8988T (cell line): ENCODE measurements around the gene PDCD6IP.
"Not testable (repeated sequence)": the region's sequence is repeated elsewhere in the genome, so short reads cannot be mapped to it uniquely, and the experiment has no call there.

Source experiments
- DNase-seq: peaks from one replicate; pipeline ENCODE4 v3.0.0; 2011

PDCD6IP gene

DNA sequence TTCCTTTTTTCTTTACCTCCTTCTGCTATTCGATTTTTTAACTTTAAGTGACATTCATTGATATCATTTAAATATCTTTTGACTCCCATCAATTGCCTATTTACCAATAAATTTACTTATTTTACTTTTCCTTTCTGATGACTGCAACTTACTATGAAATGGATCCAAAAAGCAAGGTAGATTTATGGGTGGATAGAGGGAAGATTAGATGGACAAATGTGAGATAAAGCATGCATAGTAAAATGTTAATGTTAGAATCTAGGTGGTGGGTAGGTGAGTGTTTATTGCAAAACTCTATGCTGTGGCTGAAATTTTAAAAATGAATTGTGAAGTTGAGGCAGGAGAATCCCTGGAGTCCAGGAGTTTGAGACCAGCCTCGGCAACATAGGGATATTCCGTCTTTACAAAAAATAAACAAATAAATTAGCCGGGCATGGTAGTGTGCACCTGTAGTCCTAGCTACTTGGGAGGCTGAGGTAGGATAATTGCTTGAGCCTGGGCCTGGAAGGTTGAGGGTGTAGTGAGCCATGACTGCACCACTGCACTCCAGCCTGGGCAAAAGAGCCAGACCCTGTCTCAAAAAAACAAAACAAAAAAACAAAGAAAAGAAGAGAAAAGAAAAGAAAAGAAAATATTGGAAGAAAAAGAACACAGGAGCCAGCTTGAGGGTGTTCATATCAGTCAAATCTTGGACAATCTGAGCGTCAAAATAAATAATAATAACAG lies 6.1 kb upstream of the PDCD6IP start:
- no peak for DNase-seq

DNA sequence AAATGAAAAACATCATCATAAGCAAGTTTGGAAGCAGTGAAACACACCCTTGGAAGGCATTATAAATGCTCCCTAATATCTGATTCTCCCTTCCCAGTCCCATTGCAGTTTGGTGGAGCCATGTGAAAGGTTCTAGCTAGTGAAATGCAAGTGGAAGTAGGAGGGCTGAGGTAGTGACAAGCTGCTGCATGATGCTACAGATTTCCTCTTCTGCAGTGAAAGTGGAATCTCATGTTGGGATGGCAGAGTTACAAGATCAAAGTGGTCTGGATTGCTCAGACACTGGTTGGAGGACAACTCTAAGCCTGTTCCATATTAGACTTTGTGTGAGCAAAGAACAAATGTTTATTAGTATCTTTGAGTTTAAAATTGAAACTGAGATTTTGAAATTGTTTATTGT lies 3.3 kb upstream of the PDCD6IP start:
- no peak for DNase-seq

DNA sequence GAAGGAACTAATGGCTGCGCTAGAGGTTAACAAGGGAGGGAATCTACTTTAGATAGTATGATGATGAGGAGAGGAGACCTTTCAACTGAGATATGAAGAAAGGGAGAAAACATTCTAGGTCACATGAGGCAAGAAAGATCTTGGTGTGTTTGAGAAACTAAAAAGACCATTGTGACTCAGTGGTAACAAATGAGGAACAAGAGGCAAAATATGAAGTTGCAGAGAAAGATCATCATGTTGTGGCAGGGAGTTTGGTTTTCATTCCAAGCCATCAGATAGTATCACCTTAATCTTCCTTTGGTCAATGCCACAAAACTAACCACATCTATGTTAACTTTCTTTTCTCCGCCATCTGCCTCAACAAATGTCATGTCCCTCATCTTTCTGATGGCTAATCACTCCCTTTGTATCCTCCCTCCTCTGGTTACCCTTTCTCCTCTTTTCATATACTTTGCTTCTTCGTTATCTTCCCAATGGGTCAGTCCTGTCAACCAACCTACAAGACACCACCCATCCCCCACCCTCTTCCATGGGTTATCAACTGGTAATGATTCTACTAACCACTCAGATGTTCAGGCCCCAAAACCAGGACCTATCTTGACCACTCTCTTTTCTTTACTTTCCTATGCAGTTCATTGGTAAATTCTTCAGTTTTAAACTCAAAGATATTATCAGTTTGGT lies 2.4 kb upstream of the PDCD6IP start:
- no peak for DNase-seq

DNA sequence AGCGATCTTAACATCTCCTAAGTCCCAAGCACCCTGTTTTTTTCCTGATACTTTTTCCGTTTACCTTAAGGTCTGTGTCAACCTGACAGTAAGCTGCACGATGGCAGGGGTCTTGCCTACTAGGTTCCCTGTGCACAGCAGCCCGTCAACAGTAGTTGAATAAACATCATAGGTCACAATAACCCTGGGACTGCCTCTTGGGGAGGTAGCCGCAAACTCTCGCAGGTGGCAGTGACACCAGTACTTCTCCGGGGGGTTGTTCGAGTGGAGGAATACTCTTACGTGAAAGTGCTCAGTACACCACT lies 365 bp upstream of the PDCD6IP start:
- no peak for DNase-seq

DNA sequence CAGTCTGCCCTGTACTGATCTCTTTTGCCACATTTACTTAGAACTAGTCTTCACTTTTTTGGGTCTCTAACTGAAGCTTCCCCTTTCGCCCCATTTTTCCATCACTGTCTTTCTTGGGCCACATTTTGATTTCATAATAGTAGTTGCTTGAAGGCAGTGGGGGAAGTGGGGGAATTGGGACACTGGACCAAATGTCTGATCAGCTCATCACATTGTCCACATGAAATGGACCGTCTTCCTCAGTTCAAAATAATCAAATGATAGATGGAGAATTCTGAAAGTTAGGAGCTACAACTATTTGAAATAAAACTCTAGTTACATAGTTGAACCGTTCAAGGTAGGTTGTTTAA lies 747 bp downstream of the PDCD6IP start:
- DNase-seq, result no peak

DNA sequence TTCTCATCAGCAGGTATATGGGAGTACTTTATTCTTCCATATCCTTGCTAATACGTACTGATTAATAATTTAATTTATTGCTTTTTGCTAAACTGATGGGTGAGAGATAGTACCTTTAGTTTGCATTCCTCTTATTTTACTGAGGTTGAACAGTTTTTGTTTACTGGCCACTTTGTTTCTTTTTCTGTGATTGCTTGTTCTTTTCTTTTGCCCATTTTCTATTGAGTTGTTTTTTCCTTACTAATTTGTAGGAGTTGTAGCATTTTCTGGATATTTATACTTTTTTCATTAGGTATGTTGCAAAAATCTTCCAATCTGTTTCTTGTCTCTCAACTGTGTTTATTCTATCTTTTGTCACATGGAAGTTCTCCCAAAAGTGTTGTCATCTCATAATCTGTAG lies 4.8 kb downstream of the PDCD6IP start:
- no peak for DNase-seq

DNA sequence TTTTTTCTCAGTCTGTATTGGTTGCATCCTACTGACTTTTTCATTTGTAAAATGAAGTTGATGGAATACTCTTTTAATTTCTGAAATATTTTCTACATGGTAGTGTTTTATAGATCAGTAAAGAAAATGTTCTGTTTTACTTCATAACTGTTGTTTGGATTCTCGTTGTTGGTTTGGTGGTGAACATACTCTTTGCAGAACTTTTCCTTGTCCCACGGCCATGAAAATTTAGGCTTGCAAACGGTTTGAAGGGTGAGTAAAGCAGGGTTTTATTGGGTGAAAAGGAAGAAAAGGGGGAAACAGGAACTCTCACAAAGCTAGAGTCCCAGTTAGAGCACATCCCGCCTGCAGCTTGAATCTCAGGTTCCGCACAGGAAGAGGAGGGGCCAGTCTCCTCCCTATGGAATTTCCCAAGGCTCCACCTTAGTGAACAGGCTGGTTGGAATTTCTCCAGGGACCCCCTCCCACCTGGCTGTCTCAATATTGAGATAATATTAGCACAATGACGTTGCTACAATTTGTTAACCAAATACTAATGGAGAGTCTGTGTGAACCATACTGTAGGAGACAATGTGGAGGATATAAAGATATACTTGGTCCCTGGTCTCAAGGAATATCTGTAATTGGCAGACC lies 5.6 kb downstream of the PDCD6IP start:
- DNase-seq, result no peak

DNA sequence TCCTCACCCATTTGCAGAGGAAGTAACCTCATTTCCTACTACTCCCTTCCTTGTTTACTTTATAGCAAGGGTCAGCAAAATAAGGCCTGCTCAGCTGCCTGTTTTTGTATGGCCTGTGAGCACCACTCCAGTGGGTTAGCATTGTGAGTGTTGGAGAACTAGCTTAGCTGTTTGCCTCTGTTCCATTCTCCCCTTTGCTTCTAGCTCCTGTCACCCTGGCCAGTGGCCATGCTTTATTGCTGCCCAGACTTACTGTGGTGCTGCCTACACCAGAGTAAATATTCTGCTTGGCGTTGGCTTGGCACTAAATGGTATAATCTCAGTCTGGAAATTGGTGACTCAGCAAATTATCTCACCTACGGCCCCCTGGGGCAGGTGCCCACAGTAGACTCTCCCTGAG lies 8.8 kb downstream of the PDCD6IP start:
- DNase-seq, result no peak

DNA sequence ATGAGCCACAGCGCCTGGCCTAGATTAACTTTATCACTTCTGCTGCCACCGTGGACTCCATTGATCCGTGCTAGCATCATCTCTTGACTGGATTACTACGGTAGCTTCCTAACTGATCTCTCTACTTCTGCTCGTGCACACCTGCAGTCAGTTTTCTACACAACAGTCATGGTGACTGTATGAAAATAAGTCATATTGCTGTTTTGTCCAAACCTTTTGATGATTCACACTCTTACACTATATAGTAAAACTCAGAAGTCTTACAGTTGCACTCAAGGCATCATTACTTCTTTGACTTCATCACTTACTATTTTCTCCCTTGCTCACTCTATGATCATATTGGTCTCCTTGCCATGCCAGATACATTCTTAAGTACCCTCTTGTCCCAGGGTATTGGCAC lies 10.1 kb downstream of the PDCD6IP start:
- no peak for DNase-seq

DNA sequence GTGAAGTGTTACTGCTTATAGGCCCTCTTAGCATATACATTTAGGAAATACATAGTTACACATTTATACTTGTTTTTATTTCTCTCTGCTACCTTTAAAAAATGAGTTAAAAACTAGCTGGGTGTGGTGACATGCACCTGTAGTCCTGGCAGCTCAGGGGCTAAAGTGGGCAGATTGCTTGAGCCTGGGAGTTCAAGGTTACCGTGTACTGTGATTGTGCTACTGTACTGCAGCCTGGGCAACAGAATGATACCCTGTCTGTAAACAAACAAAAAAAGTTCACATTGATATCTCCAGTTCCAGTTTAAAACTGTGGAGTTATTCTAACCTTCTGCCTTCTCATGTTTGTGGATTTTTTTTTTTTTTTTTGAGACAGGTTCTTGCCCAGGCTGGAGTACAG lies 12.1 kb downstream of the PDCD6IP start:
- DNase-seq, result no peak

DNA sequence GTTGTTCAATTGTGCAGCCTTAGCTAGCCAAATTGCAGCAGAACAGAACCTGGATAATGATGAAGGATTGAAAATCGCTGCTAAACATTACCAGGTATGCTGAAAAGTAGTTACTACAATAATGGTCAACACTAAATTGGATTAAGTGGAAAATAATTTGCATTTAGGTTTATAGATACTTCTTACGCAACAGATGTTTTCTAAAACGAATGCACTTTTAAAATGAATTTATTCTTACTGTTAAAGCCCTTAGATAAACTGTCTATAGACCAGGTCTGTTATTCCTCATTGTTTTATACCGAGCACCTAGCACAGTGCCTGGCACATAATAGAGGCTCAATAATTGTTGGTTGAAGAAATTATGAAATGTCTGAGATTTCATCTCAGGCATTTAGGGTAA lies 23.6 kb downstream of the PDCD6IP start:
- no peak for DNase-seq

DNA sequence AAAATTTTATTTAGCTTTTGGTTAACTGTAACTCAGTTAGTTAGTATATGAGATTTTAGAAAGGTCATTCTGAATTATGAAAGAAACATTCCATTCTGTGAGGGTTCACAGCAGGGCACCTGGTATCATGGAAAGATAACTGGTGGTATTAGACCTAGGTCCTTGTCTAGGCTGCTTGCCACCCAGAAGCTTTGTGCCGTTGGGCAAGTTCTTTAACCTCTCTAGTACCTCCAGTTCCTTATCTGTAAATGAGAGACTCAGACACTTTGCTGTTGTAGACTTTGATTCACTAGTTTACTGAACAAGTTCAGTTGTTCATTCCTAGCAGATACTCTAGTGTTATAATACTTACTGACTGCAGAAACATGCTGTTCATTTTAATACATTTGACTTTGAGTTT lies 25.4 kb downstream of the PDCD6IP start:
- DNase-seq, result no peak

DNA sequence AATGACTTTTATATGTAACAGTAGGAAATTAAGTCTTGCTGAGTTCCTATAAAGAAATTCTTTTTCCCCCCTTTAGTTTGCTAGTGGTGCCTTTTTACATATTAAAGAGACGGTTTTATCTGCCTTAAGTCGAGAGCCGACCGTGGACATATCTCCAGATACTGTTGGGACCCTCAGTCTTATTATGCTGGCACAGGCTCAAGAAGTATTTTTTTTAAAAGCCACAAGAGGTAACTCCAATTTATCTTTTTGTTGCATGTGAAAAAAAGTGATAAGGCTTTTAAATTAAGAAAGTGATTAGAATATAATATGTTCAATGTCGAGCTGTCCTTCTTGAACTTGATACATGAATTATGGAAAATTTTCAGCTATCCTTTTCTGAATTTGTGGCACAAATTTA lies 26.7 kb downstream of the PDCD6IP start:
- DNase-seq, result no peak

DNA sequence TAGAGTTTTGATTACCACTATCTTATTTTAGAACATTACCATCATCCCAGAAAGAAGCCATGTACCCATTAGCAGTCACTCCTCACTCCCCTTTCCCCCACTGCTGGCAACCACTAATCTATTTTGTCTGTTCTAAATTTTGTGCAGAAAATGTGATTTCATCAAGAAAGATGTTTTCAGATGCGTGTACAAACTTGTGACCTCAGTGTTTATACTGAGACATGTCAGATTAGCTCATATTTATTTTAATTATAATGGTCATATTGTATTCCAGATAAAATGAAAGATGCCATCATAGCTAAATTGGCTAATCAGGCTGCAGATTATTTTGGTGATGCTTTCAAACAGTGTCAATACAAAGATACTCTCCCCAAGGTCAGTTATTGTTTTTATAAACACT lies 27.8 kb downstream of the PDCD6IP start:
- no peak for DNase-seq

DNA sequence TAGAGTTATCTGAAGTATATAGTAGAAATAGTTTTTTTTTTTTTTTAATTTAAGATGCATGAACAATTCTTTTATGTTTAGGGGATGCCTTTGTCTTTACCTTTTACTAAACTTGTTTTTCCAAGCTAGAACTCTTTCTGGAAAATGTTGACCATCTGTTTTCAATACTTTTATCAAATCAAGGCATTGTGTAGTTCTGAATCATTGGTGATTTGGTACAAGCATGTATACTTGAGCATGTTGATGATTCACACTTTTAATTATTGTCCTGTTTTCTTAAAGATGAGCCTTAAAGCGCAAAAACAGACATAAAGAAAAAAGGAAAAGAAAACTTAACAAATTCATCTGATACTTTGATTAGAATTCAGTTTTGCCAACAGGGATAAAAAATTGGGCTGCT lies 28.3 kb downstream of the PDCD6IP start:
- no peak for DNase-seq

DNA sequence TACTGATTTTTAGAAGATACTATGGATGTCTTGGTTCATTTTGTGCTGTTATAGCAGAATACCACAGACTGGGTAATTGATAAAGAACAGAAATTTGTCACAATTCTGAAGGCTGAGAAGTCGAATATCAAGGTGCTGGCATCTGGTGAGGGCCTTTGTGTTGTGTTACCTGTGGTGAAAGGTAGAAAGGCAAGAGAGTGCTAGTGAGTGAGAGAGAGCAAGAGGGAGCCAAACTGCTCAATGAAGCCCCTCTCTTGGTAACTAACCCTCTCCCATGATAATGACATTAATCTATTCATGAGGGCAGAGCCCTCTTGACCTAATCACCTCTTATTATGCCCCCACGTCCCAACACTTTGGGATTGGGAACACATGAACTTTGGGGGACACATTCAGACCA lies 31.3 kb downstream of the PDCD6IP start:
- DNase-seq, result no peak

DNA sequence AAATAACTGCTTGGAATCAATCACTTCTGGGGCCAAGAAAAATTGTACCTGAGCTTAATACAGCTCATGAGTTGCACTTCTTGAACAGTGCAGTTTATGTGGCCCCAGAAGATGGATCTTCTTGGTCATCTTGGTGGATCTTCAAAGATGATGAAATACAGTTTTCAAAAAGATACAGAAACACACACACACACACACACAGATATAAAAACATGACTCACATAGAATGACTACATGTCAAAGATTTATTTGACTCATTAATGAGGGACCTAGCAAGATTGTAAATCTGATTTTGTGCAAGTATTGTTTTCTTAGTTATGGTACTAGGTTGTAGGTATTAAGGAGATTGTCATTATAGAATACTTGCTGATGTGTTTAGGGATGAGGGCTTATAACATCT lies 32.6 kb downstream of the PDCD6IP start:
- no peak for DNase-seq

DNA sequence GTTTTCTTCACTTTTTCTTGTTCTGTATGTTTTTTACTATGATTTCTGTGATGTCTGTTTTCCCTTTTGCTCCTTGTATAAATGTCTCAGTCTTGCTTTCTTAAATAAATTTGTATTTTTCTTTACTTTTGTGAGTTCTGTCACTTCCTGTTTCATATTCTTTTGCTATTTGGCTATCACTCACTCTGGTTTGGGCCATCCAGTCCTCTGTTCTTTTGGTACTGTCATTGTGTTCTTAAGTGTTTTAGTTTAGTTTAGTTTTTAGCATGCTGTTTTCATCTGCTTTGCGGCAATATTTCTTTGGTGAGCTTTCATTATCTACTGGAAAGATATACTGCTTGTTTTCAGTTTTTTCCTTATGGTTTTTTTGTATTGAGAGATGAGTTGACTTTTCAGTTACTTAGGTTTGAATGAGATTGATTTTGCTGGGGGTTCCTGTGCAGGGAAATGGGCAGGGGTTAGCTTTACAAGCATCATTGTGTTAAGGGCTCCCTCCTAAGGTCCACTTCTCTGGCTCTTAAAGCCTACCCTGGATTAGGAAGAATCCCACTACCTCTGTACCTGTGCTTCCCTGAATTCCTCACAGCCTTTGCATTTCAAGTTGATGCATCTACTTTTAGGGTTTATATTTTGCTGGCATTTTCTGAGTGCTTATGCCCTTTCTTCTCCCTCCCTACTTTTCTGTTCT lies 35.1 kb downstream of the PDCD6IP start:
- DNase-seq, result no peak

DNA sequence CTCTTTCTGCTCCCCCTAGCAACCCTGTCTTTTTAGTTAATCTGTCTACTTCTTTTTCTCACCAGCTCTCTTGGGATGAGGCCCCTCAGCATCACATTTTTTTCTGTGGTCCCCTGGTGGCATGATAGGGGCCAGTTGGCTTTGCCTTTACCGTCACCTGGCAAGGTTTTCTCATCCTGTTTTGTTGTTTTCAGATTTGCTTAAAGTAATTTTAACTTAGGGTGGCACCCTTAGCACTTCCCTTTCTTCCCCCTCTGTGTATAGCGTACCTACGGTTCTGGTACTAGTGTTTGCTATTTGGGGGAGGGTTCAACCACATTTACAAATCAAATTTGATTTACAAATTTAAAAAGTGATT lies 35.6 kb downstream of the PDCD6IP start:
- DNase-seq, result no peak

DNA sequence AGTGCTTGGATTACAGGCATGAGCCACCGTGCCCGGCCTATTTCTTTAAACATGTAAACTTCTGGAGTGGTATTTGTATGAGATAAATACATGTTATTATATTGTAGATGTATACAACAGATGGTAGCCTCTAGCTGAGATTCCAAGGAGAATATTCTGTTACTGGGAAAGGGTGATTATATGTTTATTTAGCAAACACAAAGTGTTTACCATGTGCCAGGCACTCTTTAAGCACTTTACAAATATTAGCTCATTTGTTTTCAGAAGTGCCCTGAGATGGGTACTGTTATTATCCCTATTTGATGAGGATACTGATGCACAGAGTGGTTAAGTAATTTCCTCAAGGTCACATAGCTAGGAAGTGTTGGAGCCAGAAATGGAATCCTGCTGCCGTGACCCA lies 38.8 kb downstream of the PDCD6IP start:
- DNase-seq, result not testable (repeated sequence)

DNA sequence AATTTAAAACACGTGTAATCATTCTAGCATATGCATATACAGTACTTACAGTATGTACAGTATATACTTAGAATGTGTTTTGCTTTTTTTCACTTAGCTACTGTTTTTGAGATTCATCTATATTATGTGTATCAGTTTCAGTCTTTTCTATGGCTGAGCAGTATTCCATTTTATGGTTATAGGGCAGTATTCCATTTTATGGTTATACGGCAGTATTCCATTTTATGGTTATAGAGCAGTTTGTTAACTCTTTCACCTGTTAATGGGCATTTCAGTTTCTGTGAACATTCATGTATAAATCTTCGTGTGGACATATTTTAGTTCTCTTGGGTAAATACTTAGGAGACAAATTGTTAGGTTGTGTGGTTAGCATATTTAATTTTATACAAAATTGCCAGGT lies 40.9 kb downstream of the PDCD6IP start:
- DNase-seq, result no peak

DNA sequence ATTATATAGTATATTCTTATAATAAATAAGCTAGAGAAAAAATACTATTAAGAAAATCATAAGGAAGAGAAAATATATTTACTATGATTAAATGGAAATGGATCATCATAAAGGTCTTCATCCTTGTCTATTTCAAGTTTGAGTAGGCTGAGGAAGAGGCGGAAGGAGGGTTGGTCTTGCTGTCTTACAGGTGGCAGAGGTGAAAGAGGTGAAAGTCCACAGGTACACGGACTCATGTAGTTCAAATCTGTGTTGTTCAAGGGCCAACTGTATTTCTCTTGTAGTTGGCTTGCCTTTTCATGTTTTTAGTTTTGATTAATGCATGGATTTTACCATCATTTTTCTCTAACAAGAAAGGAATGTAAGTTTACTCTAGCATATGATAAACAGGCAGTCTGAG lies 41.7 kb downstream of the PDCD6IP start:
- DNase-seq, result no peak

DNA sequence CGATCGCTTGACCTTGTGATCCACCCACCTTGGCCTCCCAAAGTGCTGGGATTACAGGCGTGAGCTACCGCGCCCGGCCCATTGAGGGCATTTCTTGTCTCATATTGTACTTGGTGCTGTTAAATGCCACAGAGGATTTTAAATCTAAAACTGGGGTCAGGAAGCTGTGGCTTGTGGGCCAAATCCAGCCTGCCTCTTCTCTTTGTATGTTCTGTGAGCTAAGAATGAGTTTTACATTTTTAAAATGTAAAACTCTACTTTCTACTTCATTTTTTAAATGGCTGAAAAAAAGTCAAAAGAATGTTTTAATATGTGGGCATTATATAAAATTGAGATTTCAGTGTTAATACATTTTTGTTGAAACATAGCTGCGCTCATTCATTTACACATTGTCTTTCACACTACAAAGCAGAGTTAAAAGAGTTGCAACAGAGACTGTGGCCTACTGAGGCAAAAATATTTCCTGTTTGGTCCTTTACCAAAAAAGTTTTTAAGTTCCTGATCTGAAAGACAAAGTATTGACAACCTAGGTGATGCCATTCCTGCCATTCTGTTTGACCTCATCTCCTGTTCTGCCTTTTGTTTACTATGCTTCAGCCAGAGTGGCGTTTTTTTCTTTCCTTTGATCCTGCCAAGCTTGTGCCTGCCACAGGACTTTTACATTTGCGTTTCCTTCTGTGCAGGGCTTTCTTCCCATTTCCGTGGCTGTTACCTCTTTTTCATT lies 50.4 kb downstream of the PDCD6IP start:
- DNase-seq, result no peak

DNA sequence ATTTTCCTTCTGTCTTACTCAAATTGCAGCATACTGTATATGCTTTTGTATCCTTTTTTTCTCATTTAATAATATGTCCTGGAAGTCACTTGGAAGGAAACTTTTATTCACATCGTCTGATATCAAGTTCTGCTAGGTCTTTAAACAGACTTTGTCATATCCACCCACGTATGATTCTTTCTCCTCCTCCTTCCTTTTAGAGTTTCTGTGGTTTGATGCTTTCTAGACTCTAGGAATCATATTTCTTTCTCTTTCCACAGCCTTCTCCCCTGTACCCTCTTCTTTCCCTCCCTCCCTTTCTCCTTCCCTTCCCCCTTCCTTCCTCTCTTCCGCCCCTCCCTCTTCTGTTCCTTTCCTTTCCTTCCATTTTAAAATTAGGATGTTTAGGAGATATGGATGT lies 52.2 kb downstream of the PDCD6IP start:
- not testable (repeated sequence) for DNase-seq
